SW480 (cell line): ENCODE data around the gene TXN2.

Source experiments
- DNase-seq: peaks from one replicate; pipeline ENCODE4 v3.0.0-alpha.2; 2016; ENCODE audit warnings: low spot score

Gene TXN2

DNA sequence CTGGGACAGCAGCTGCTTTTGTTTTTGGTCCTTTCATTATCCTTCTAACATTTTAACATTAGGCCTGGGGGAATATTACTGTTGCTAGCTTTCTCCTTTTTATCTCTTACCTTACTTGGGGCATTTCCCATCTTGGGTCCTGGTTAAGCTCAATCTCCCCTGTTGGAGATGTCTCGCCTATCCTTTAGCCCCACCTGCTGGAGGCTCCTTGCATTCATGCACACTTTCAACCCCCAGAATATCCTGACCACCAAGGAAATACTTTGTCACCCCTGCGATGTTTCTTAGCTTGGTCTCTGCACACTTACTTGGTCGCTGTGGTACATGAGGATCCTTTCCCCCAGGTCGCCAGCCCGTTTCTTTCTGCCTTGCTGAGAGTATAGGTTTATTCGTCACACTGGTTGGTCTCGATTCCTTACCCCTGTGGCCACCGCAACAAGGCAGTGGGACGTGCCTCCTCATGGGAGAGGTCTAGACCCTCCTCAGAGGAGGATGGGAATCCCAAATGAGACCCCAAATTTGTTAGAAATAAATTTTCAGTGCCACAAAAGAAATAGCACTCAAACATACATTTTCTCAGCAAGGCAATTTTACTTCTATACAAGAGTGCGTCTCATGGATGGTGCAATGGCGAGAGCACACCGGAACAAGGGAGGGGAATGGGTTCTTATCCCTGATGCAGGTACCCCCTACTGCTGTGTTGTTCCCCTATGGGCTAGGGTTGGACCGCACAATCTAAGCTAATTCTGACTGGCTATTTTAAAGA, 5.4 kb upstream of the TXN2 start:
- DNase-seq, result no peak

- DNase-seq, result no peak
These were observed 473 bp downstream of the TXN2 start for GRCh38 chr22:36480941-36481392.

DNA sequence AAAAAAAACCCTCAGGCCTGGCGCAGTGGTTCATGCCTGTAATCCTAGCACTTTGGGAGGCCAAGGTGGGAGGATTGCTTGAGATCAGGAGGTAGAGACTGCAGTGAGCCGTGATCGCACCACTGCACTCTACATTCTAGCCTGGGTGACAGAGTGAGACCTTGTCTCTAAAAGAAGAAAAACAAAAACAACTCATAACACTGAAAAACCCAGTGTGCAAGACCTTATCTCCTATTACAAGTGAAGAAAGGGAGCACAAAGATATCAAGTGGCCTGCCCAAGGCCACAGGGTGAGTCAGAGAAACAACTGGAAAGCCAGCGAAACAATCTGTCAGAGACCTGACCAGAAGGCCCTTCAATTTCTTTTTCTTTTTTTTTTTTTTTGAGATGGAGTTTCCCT, 2.5 kb downstream of the TXN2 start:
- DNase-seq, result no peak

DNA sequence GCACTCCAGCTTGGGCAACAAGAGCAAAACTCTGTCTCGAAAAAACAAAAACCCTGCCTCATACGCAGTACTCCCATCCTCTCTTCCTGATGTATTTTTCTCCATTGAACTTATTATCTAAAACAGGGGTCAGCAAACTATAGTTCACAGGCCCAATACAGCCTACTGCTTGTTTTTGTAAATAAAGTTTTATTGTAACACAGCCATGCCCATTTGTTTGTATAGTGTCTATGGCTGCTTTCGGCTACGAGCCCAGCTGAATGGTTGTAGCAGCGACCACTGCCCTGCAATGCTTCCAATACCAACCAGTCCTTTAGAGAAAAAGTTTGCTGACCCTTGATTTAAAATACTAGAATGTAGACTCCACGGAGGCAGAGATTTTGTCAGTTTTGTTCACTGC, 6.1 kb downstream of the TXN2 start:
- no peak for DNase-seq

DNA sequence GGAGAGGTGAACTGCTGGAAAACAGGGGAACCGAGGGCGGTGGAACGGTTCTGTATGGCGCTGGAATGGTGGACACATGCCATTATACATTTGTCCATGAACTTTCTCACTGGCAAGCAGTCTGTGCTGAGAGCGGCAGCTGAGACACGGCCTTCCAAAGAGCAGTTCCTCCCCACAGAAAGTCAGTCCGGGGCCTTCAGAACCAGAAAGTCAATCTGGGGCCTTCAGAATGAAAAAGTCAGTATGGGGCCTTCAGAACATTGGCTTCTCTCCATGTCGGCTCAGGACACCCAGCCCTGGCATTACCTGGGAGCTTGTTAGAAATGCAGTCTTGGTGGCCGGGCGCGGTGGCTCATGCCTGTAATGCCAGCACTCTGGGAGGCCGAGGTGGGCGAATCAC, 8.8 kb downstream of the TXN2 start:
- no peak for DNase-seq

DNA sequence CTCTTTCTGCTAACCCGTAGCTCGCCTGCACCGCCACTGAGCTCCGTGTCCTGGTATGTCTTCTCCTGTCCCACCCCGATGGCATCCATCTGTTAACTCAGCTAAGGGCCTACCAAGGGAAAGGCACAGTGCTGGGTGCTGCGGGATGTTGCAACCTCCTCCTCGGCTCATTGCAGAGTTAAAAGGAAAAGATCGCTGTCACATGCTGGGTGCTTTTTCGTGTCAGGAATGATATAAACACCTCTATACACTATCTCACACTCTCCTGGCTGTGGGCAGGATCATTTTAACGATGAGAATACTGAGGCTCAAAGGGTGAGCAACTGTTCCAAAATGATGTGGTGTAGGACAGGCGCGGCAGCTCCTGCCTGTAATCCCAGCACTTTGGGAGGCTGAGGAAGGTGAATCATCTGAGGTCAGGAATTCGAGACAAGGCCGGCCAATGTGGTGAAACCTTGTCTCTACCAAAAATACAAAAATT, 10.1 kb downstream of the TXN2 start:
- no peak for DNase-seq

DNA sequence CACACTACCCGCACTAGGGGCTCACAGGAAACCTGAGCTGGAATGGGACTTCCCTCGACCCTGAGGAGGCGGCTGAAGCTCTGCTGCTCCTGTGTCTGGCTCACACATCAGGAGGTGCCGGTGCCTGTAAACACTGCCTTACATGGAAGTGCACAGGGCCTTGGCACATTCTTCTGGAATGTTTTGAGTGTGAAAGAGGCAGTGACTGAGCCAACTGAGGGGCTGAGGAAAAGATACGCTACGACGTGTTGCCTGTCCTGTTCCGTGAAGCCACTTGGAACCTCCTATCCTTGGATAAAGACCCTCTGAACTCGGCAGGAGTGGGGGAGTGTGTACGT, 10.5 kb downstream of the TXN2 start:
- no peak for DNase-seq

DNA sequence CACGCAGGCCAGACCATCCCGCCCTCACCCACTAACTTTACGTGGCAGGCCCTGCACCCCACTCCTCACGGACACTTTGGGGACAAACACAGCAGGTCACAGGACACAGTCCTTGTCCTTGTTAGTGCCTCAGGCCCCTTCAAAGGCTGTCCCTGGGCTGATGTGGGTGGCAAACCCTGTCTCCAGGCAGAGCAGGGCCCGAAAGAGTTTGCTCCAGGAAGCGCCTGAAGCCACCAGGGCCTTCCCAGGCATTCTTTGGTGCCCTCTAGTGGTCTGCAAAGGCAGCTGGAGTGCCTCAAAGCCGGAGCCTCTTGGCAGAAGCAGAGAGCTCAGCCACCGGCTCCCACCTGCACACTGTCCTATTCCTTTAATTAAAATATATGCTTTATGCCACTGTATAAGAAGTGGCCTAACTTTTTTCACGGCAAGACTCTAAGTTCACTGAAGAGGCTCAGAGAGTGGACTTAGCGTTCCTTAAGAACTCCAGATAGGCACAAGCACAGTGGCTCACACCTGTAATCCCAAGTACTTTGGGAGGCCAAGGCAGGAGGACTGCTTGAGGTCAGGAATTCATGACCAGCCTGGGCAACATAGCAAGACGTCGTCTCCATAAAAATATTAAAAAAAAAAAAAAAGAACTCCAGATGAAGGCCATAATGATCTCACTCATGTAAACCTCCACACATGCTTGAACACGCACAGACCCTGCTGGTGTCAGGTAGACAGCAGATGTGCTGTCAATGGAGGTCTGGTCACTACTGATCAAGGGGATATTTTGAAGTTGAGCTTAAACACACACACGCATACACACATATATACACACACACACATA, 11.1 kb downstream of the TXN2 start:
- peak; percentile 76 for DNase-seq

DNA sequence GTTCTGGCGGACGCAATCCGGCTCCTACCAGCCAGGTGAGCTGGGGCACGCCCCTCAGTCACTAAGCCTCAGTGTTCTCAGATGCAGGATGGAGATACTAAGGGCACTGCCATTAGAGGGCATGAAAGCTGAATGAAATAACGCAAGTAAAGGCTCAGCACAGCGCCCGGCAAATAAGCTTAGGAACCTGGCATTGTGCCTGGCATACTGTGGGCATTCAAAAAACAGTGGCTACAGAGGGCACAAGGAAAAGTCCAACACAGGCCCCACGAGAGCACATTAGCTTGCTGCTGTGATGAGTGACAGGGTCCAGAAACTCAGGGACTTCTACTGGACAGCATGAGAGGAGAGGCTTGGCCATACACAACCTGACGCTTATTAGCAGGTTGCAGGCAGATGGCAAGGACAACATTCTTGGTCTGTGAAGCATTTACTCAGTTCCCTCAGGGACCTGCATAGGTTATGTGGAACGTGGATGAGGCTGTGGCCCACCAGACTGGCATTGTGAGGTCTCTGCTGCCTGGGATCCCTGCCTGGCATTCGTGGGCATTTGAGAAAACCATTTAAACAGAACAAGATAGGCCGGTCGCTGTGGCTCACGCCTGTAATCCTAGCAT, 12.2 kb downstream of the TXN2 start:
- DNase-seq, result no peak

DNA sequence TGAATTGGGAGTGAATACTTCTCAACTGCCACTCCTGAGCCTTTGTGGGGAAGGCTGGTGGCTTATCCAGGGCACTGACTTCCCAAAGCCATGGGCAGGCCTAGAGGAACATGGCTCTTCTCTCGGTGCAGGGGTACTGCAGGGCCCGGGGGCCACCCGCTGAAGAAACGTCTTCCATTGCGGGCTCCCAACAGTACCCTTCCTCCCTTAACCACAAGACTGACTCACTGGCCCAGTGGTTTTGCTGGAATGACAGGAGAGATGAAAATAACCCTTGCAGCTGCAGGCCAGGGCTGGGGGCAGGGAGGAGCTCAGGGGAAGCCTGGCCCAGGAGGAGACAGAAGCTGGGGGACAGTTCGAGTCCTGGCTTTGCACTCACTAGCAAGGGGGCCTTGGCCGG, 13.5 kb downstream of the TXN2 start:
- DNase-seq, result peak; percentile 93

DNA sequence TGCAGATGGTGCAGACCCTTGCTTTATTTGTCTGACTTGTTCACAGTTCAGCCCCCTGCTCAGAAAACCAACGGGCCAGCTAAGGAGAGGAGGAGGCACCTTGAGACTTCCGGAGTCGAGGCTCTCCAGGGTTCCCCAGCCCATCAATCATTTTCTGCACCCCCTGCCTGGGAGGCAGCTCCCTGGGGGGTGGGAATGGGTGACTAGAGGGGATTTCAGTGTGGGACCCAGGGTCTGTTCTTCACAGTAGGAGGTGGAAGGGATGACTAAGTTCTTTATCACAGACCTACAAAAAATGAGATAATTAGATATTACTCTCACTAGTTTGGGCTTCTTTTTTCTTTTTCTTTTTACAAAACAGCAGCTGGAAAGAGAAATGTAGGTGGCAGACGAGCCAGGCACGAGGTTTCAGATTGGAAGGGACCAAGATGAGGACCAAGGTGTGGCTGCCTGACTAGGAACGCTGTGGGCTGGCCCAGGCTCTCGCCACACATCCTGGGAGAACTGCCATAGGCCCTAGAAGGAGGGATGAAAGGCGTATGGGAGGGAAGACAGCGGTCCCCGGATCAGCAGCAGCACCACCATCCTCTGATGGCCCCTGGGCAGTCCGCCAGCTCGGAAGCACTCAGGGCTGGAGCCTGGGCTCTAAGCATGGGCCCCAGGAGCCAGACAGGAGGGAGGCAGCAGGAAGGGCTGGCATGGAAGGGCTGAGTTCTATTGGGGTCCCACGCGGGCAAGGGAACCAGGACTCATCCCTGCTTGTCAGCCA, 14.2 kb downstream of the TXN2 start:
- peak; percentile 80 for DNase-seq

DNA sequence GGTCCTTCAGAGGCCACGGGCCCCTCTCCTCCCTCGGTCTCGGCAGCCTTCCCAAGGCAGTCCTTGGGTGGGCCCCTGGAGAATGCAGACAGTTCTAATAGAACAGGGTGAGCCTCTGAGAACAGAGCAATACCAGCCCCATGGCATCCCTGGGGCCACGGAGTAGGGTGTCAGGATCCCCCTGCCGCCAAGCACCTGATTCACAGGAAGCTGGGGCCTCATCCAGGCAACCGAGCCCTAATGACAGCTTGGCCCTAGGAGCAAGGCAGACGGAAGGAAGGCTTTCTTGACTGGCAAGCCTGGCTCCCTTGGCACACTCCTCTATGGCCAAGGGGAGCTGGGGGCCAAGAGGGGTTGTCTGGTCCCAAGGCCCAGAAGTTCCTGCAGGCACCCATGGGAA, 15.2 kb downstream of the TXN2 start:
- no peak for DNase-seq

DNA sequence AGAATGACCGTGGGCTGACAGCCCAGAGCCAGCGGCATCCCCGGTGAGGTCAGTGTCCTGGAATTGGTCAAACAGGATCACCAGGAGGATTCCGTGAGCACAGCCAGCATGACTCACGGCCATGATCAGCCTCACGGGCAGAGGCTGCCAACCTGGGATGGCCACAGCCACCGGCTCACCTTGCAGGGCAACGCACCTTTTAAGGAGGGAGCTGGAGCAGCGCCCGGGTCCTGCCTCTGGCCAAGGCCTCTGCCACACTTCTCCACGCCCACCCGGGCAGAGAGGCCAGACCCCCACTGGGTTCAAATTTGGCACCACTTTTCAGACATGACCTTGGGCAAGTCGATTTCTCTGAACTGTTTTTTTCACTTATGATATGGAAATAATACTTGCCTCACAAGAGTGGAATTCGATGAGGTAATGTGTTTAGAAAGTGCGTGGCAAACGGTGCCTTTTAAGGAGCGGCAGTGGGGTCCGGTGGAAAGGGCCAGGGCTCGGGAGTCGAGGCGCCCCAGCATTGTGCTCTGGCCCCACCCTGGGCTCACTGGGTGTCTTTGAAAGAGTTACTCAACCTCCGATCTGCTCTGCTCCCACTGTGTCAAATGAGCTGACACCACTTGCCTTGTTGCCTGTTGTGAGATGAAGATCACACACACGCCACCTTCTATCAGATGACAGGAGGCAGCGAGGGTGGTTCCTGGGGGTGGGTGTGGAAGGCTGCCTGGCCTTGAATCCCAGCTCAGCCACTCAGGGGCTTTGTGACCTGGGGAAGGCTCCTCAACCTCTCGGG, 16.0 kb downstream of the TXN2 start:
- peak; percentile 92 for DNase-seq

- no peak for DNase-seq
These were observed 16.7 kb downstream of the TXN2 start for GRCh38 chr22:36464715-36465231.

GRCh38 chr22:36463783-36464184, 17.7 kb downstream of the TXN2 start:
- no peak for DNase-seq

DNA sequence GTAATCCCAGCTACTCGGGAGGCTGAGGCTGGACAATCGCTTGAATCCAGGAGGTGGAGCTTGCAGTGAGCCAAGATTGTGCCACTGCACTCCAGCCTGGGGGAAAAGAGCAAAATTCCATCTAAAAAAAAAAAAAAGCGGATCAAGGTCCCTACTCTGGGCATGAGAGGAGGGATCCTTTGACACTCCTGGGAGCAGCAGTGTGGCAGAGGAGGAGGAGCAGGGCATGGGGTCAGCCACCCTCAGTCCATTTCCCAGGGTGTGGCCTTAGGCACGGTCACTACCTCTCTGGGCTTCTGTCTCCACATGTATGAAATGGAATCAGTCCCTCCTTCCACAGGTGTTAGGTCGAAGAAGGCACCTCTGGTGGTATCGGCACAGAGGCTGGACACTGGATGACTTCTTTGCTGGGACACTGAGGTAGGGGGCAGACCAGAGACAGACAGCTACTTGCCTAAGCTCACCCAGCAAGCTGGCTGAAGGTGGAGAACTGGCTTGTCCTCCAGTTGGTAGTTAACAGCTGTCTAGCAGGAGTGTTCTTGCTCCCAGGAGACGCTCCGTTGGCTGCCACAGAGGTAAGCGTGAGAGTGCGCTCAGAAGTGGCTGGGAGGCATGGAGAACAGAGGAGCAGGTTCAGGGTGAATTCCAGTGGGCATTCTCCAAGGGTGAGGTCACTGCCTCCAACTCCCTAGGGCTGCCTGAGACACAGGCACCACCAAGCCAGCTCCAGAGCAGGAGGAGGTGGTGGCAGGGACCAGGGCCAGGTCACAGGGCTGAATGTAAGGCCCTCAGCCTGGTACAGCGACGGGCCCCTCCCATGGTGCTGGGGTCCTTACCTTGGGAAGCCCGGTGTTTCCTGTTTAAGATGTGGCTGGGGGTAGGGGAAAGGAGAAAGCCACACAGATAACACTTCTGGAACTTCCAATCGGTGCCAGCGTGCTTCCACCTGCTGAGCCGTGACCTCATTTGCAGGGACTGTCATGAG, 19.5 kb downstream of the TXN2 start:
- peak; percentile 96 for DNase-seq

DNA sequence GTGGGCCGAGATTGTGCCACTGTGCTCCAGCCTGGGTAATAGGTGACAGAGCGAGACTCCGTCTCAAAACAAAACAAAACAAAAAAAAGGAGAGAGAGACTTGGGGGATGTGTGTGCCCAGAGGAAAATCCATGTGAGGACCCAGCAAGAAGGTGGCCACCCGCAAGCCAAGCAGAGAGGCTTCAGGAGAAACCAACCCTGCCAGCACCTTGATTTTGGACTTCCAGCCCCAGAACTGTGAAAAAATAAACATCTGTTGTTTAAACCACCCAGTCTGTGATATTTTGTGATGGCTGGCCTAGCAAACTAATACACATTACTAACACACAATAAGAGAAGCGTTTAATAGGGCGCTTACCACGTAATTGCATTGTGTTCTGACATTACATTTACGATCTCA, 21.2 kb downstream of the TXN2 start:
- no peak for DNase-seq

DNA sequence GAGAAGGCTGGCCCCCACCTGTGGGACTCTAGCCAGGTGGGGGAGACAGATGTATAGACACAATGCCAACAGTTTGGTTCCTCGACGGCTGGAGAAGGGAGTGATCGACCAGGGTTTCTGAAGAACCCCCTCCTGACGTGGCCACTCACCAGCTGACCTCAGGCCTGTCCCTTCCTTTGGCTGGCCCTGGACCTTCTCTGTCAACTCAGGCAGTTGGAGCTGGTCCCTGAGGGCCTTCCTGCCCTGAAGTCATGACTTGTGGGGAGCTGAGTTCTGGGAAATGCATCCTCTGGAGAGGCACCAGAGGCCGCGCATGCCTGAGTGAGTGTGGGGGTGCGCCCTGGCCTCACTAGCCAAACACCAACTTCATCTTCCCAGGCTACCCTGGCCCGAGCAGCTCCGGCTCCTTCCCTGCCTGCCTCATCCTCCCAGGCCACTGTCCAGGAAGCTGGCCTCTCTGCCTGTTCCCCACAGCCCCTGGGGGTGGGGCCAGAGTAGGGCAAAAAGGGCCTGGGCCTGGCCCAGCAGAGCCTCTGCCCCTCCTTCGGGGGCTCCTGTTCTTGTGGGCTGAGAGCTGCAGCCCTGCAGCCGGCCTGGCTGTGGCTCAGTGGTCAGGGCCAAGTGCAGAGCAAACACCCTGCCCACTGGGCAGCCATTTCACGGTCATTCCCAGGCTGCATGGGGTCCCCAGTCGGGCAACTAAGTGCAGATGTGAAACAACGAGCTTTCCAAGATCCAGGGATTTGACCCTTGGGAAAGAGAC, 23.6 kb downstream of the TXN2 start:
- no peak for DNase-seq

DNA sequence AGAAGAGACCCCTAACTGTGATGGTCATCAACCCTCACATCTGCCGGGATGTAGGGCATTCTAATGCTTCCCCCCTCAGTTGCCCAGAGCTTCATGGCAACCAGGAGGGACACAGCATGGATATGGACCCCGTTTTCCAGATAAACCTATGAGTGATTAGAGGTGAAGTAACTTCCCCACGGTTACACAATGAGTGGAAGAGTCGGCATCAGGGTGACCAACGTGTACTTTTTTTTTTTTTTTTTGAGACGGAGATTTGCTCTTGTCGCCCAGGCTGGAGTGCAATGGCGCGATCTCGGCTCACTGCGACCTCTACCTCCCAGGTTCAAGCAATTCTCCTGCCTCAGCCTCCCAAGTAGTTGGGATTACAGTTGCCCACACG, 25.0 kb downstream of the TXN2 start:
- DNase-seq, result no peak
